PC-9 (cell line): ENCODE results near the gene LARP4B. TPM values are rescaled to one million over a fixed set of nuclear protein-coding genes. Genes with fewer than 3 reads are reported as not detected.

Experiments
- BruUV-seq: library from RNA; stranded (reverse); fragments of 400-500 nt; replicated peaks from 2 replicates; lab custom pipeline; 2021; lab: Mats Ljungman, UMichigan
- CTCF ChIA-PET: fragments of 300-600 bp; sonication (Branson Sonifier 250); formaldehyde crosslinking; loops from one replicate; lab custom pipeline; 2022; ENCODE audit warnings: antibody characterized with exemption; lab: Charles Lee
- POLR2A ChIA-PET: fragments of 300-600 bp; sonication (Branson Sonifier 250); formaldehyde crosslinking; loops from one replicate; lab custom pipeline; 2022; ENCODE audit warnings: antibody characterized with exemption; ENCODE audit not compliant: unreplicated experiment; lab: Charles Lee
- DNase-seq, 2 experiments: peaks; one replicate each; pipeline versions ENCODE4 v3.0.0 to v3.0.0-alpha.2; 2015 to 2022; ENCODE audit warnings: mixed read lengths in 1 of 2
- H2AFZ ChIP-seq: fragments of 200-600 bp; sonication (generic); 2 replicates; pipeline ENCODE4 v1.8.1; 2017; ENCODE audit warnings: antibody characterized with exemption
- H3F3A ChIP-seq: fragments of 200-600 bp; sonication (generic); 2 replicates; pipeline ENCODE4 v1.8.1; 2017; ENCODE audit warnings: antibody characterized with exemption, mild to moderate bottlenecking, low read depth; ENCODE audit not compliant: insufficient read depth
- H3K27ac ChIP-seq: fragments of 200-600 bp; sonication (generic); 2 replicates; pipeline ENCODE4 v1.6.1; 2016; ENCODE audit warnings: mixed run types
- H3K27me3 ChIP-seq: fragments of 200-600 bp; sonication (generic); 2 replicates; pipeline ENCODE4 v1.6.1; 2016; ENCODE audit warnings: low read depth, mixed run types; ENCODE audit not compliant: insufficient read depth
- H3K36me3 ChIP-seq: fragments of 200-600 bp; sonication (generic); 2 replicates; pipeline ENCODE4 v1.6.1; 2016; ENCODE audit warnings: low read depth, mixed run types
- H3K4me1 ChIP-seq: fragments of 200-600 bp; sonication (generic); replicated peaks from 2 replicates; pipeline ENCODE4 v1.6.1; 2016; ENCODE audit warnings: mixed run types; ENCODE audit not compliant: insufficient read depth
- H3K4me2 ChIP-seq: fragments of 200-600 bp; sonication (generic); 2 replicates; pipeline ENCODE4 v1.6.1; 2017; ENCODE audit warnings: mixed run types
- H3K4me3 ChIP-seq: fragments of 200-600 bp; sonication (generic); 2 replicates; pipeline ENCODE4 v1.6.1; 2016; ENCODE audit warnings: mixed run types
- H3K79me2 ChIP-seq: fragments of 200-600 bp; sonication (generic); 2 replicates; pipeline ENCODE4 v1.6.1; 2017; ENCODE audit warnings: low read depth, mixed run types
- H3K9me2 ChIP-seq: fragments of 200-600 bp; sonication (generic); 2 replicates; pipeline ENCODE4 v1.8.1; 2017; ENCODE audit warnings: mild to moderate bottlenecking; ENCODE audit not compliant: insufficient read depth
- H3K9me3 ChIP-seq: fragments of 200-600 bp; sonication (generic); 2 replicates; pipeline ENCODE4 v1.8.1; 2016; ENCODE audit warnings: low read depth; ENCODE audit not compliant: insufficient read depth
- H4K20me1 ChIP-seq: fragments of 200-600 bp; sonication (generic); 2 replicates; pipeline ENCODE4 v1.8.1; 2017; ENCODE audit not compliant: insufficient read depth
- EZH2 ChIP-seq: fragments of 200-600 bp; sonication (generic); IDR thresholded peaks from 2 replicates; pipeline ENCODE4 v1.8.0; 2017; ENCODE audit warnings: antibody characterized with exemption, low read depth
- intact Hi-C: fragments of 100-400 bp; cut with micrococcal nuclease; formaldehyde crosslinking; loops from one replicate; pipeline ENCODE4 v1.10.0; 2022; ENCODE audit not compliant: unreplicated experiment
- total RNA-seq: library from RNA; stranded (reverse); gene quantifications from 2 replicates; pipeline ENCODE4 v1.2.3, GENCODE V29; 2021
- TF ChIP-seq, protein P1 (sequence below): fragments of 200-600 bp; sonication (generic); conservative IDR thresholded peaks from 2 replicates; pipeline ENCODE4 v1.6.1; 2017; ENCODE audit warnings: mixed run types, antibody characterized with exemption, mild to moderate bottlenecking, moderate library complexity

Gene LARP4B
- total RNA-seq, 1 experiment from 2014 or later, result 93.4 TPM

DNA sequence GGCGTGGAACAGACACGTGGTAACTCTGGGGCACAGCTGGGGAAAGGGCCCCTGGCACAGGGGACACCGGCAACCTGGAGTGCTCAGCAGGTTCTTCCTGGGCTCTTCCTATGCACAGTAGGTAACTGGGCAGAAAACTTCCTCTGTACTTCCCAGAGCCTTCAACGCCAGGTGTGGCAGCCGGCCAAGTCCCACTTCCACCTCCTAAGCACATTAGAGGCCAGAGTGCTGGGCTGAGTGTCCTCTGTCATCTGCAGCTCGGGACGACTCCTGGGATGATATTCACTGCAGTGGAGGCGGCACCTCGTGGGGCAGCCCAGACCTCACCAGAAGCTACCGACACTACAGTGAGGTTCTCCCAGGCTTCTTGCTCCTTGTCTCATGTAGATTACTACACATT is 114.5 kb downstream of the LARP4B start:
- Histone ChIP-seq H3K79me2 (no peaks in the 10 kb centered on the region), H2AFZ (no peak overlapping the region), H4K20me1 (no peaks in the 10 kb centered on the region), H3K9me2 (no peaks in the 10 kb centered on the region), H3K4me3 (no peak overlapping the region), H3F3A (no peaks in the 10 kb centered on the region), H3K4me1 (no peaks in the 10 kb centered on the region), H3K4me2 (no peak overlapping the region), H3K36me3 (no peaks in the 10 kb centered on the region; the same call in 1 of the 2 replicates), H3K27ac (no peak overlapping the region), H3K9me3 (no peaks in the 10 kb centered on the region), H3K27me3 (no peaks in the 10 kb centered on the region)
- intact Hi-C loops, result no loop called here
- TF ChIP-seq, protein P1, sequence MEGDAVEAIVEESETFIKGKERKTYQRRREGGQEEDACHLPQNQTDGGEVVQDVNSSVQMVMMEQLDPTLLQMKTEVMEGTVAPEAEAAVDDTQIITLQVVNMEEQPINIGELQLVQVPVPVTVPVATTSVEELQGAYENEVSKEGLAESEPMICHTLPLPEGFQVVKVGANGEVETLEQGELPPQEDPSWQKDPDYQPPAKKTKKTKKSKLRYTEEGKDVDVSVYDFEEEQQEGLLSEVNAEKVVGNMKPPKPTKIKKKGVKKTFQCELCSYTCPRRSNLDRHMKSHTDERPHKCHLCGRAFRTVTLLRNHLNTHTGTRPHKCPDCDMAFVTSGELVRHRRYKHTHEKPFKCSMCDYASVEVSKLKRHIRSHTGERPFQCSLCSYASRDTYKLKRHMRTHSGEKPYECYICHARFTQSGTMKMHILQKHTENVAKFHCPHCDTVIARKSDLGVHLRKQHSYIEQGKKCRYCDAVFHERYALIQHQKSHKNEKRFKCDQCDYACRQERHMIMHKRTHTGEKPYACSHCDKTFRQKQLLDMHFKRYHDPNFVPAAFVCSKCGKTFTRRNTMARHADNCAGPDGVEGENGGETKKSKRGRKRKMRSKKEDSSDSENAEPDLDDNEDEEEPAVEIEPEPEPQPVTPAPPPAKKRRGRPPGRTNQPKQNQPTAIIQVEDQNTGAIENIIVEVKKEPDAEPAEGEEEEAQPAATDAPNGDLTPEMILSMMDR, result no peak
- TF ChIP-seq EZH2, result no peak
- no peak for DNase-seq
- ChIA-PET POLR2A (no interaction called here), CTCF (no interaction called here)
- BruUV-seq, result no TSS peak

DNA sequence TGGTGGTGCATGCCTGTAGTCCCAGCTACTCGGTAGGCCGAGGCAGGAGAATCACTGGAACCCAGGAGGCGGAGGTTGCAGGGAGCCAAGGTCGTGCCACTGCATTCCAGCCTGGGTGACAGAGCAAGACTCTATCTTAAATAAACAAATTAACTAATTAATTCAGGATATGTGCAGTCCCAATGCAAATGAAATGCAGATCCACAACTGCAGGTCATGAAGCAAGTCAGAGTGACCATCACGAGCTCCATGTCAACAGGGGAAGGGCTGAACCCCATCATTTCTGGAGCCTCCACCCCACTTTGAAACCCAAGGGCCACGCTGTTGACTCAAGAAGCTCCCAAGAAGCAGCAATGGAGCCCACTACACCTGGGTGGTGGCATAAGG is 115.4 kb downstream of the LARP4B start:
- BruUV-seq, result no TSS peak
- Histone ChIP-seq H3K27me3 (no peaks in the 10 kb centered on the region), H3K4me1 (no peaks in the 10 kb centered on the region), H3K4me2 (no peak overlapping the region), H3K4me3 (no peak overlapping the region), H3K9me3 (no peaks in the 10 kb centered on the region), H3K79me2 (no peaks in the 10 kb centered on the region), H3K27ac (no peak overlapping the region), H3K36me3 (no peaks in the 10 kb centered on the region; the same call in 1 of the 2 replicates), H4K20me1 (no peaks in the 10 kb centered on the region), H2AFZ (no peak overlapping the region), H3F3A (no peaks in the 10 kb centered on the region), H3K9me2 (no peaks in the 10 kb centered on the region)
- TF ChIP-seq EZH2, result no peak
- TF ChIP-seq, protein P1, result no peak
- CTCF ChIA-PET, result no interaction called here
- DNase-seq, result no peak
- intact Hi-C loops, result no loop called here
- POLR2A ChIA-PET, result no interaction called here

DNA sequence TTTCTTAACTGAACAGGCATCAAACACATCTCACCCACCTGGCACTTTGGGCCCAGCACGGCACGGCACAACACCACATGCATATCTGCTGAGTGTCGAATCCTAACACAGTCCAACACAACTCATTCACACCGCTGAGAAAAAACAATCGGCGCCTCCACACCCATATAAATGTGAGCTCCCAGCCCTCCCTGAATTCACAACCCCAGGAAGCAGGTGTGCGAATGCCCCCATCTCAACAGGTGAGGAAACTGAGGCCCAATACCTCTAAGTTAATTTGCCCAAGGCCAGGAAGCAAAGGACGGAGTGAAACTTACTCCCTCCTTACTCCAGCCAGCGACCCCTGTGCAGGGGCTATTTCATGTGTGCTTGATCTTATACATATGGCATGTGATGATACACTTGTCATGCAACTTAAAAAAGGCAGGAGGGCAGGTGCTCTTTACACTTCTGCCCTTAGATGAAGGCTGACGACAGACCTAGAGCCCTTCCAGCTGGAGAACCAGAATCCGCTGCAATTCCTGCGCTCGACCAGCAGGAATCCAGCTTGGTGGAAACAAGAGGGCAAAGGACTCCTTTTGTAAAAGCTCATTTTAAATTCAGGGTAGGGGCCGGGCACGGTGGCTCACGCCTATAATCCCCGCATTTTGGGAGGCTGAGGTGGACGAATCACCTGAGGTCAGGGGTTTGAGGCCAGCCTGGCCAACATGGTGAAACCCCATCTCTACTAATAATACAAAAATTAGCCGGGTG is 116.0 kb downstream of the LARP4B start:
- Histone ChIP-seq H2AFZ (no peak overlapping the region), H3K4me3 (no peak overlapping the region), H3K27ac (no peak overlapping the region), H3F3A (no peaks in the 10 kb centered on the region), H3K36me3 (no peaks in the 10 kb centered on the region; the same call in 1 of the 2 replicates), H3K79me2 (no peaks in the 10 kb centered on the region), H3K4me2 (no peak overlapping the region), H4K20me1 (no peaks in the 10 kb centered on the region; the same call in 1 of the 2 replicates), H3K9me3 (no peaks in the 10 kb centered on the region), H3K27me3 (no peaks in the 10 kb centered on the region), H3K4me1 (no peaks in the 10 kb centered on the region), H3K9me2 (no peaks in the 10 kb centered on the region)
- ChIA-PET POLR2A (interaction anchor here (0.6 kb wide), 1 partner anchor 10 kb away, joined by 4 read pairs; no protein-coding TSS in a partner anchor), CTCF (no interaction called here)
- intact Hi-C loops, result no loop called here
- no peak for DNase-seq
- no TSS peak for BruUV-seq
- TF ChIP-seq, protein P1, result no peak
- TF ChIP-seq EZH2, result no peak
